IMR-90 (cell line): ENCODE results near the gene CLEC2D. TPM values are rescaled to one million over a fixed set of nuclear protein-coding genes. Genes with fewer than 3 reads are reported as not detected.
A peak's percentile ranks its signal among the peaks of the same experiment; 100 is the strongest.

Experiments used
- ATAC-seq: fragments of 200-7000 bp; cut with Tn5 transposase; 2 replicates; pipeline ENCODE4 v1.9.1; 2020; ENCODE audit warnings: low read depth, mild to moderate bottlenecking, moderate library complexity
- BruUV-seq: library from RNA; stranded (reverse); fragments of 400-500 nt; replicated peaks from 2 replicates; lab custom pipeline; 2021; lab: Mats Ljungman, UMichigan
- CTCF ChIA-PET: fragments of 300-600 bp; formaldehyde crosslinking; extraction: SDS; loops from one replicate; lab custom pipeline; 2021; ENCODE audit warnings: antibody characterized with exemption; lab: Yijun Ruan, JAX
- POLR2A ChIA-PET: fragments of 300-600 bp; sonication (Branson Sonifier 250); formaldehyde crosslinking; loops from one replicate; lab custom pipeline; 2022; ENCODE audit warnings: antibody characterized with exemption; ENCODE audit not compliant: unreplicated experiment; lab: Charles Lee
- DNase-seq: peaks from one replicate; pipeline ENCODE4 v3.0.0; 2013
- H2AFZ ChIP-seq: replicated peaks from 2 replicates; pipeline ENCODE3; 2013; ENCODE audit warnings: low read length, mild to moderate bottlenecking; ENCODE audit not compliant: poor library complexity
- H2AK5ac ChIP-seq: 2 replicates; pipeline ENCODE4 v1.6.1; 2013; ENCODE audit warnings: low read depth, low read length, inconsistent platforms
- H2AK9ac ChIP-seq: replicated peaks from 2 replicates; pipeline ENCODE3; 2013; ENCODE audit warnings: mild to moderate bottlenecking, low read depth, low read length, moderate library complexity; ENCODE audit not compliant: poor library complexity
- H2BK120ac ChIP-seq: 2 replicates; pipeline ENCODE4 v1.6.1; 2013; ENCODE audit warnings: low read depth, low read length, inconsistent platforms
- H2BK15ac ChIP-seq: 3 replicates; pipeline ENCODE4 v1.6.1; 2013; ENCODE audit warnings: low read depth, low read length, inconsistent platforms
- H2BK20ac ChIP-seq: 2 replicates; pipeline ENCODE4 v1.6.1; 2013; ENCODE audit warnings: low read depth, mild to moderate bottlenecking, inconsistent platforms, low read length, moderate library complexity
- H2BK5ac ChIP-seq: 2 replicates; pipeline ENCODE4 v1.6.1; 2013; ENCODE audit warnings: mild to moderate bottlenecking, low read depth, low read length, inconsistent platforms; ENCODE audit not compliant: poor library complexity, severe bottlenecking
- H3K14ac ChIP-seq: replicated peaks from 2 replicates; pipeline ENCODE4 v1.6.1; 2013; ENCODE audit warnings: low read depth, low read length, inconsistent platforms
- H3K18ac ChIP-seq: 2 replicates; pipeline ENCODE4 v1.6.1; 2013; ENCODE audit warnings: low read depth, low read length, control low read depth
- H3K23ac ChIP-seq: 2 replicates; pipeline ENCODE4 v1.6.1; 2013; ENCODE audit warnings: low read depth, low read length, inconsistent platforms
- H3K27ac ChIP-seq: 2 replicates; pipeline ENCODE4 v1.5.1; 2013; ENCODE audit warnings: mild to moderate bottlenecking, control low read depth, low read length; ENCODE audit not compliant: insufficient read depth
- H3K27me3 ChIP-seq: 2 replicates; pipeline ENCODE4 v1.6.1; 2013; ENCODE audit warnings: low read length; ENCODE audit not compliant: control insufficient read depth, insufficient read depth
- H3K36me3 ChIP-seq: 2 replicates; pipeline ENCODE4 v1.6.1; 2013; ENCODE audit warnings: low read length, mixed read lengths; ENCODE audit not compliant: control insufficient read depth, insufficient read depth
- H3K4ac ChIP-seq: 2 replicates; pipeline ENCODE4 v1.6.1; 2013; ENCODE audit warnings: low read depth, low read length, inconsistent platforms
- H3K4me1 ChIP-seq: 2 replicates; pipeline ENCODE4 v1.6.1; 2013; ENCODE audit warnings: low read length, mixed read lengths; ENCODE audit not compliant: control insufficient read depth, insufficient read depth
- H3K4me2 ChIP-seq: 2 replicates; pipeline ENCODE4 v1.6.1; 2013; ENCODE audit warnings: low read depth, mild to moderate bottlenecking, control low read depth, low read length, moderate library complexity
- H3K4me3 ChIP-seq: 2 replicates; pipeline ENCODE4 v1.5.1; 2013; ENCODE audit warnings: low read depth, mild to moderate bottlenecking, control low read depth, low read length, moderate library complexity; ENCODE audit not compliant: insufficient read depth
- H3K56ac ChIP-seq: 2 replicates; pipeline ENCODE4 v1.6.1; 2013; ENCODE audit warnings: low read length, inconsistent platforms; ENCODE audit not compliant: insufficient read depth; ENCODE audit errors: extremely low read depth
- H3K79me1 ChIP-seq, 2 experiments: 2 replicates each; pipeline ENCODE4 v1.6.1; 2013; ENCODE audit warnings: low read length in 2 of 2, inconsistent platforms in 1 of 2, low read depth in 1 of 2
- H3K9ac ChIP-seq: 2 replicates; pipeline ENCODE4 v1.6.1; 2013; ENCODE audit warnings: low read depth, low read length, control low read depth
- H3K9me1 ChIP-seq: 2 replicates; pipeline ENCODE4 v1.6.1; 2013; ENCODE audit warnings: low read length, inconsistent platforms; ENCODE audit not compliant: insufficient read depth
- H3K9me3 ChIP-seq: 2 replicates; pipeline ENCODE4 v1.6.1; 2013; ENCODE audit warnings: low read length; ENCODE audit not compliant: control insufficient read depth, insufficient read depth
- H4K20me1 ChIP-seq: 2 replicates; pipeline ENCODE4 v1.6.1; 2013; ENCODE audit warnings: low read length, inconsistent platforms; ENCODE audit not compliant: insufficient read depth
- H4K5ac ChIP-seq: 2 replicates; pipeline ENCODE4 v1.6.1; 2013; ENCODE audit warnings: mild to moderate bottlenecking, low read depth, low read length, control low read depth
- H4K8ac ChIP-seq, 2 experiments: 2 replicates each; pipeline ENCODE4 v1.6.1; 2013; ENCODE audit warnings: low read depth in 2 of 2, low read length in 2 of 2, control low read depth in 1 of 2, inconsistent platforms in 1 of 2
- H4K91ac ChIP-seq: 2 replicates; pipeline ENCODE4 v1.6.1; 2013; ENCODE audit warnings: low read depth, low read length, inconsistent platforms; ENCODE audit not compliant: insufficient read depth
- BHLHE40 ChIP-seq: fragments of 150-350 bp; IDR thresholded peaks from 2 replicates; pipeline ENCODE4 v1.6.1; 2016; ENCODE audit warnings: mild to moderate bottlenecking, low read depth, low read length
- CEBPB ChIP-seq: IDR thresholded peaks from 2 replicates; pipeline ENCODE4 v1.6.1; 2012; ENCODE audit warnings: low read depth, low read length, improper control_type of control experiment
- CHD1 ChIP-seq: IDR thresholded peaks from 2 replicates; pipeline ENCODE4 v1.6.1; 2012; ENCODE audit warnings: low read depth, low read length, improper control_type of control experiment
- CTCF ChIP-seq: conservative IDR thresholded peaks from 2 replicates; pipeline ENCODE4 v1.5.1; 2012; ENCODE audit warnings: mild to moderate bottlenecking, low read depth, low read length, improper control_type of control experiment
- ELK1 ChIP-seq: fragments of 150-350 bp; IDR thresholded peaks from 2 replicates; pipeline ENCODE4 v1.6.1; 2016; ENCODE audit warnings: low read depth, mild to moderate bottlenecking, low read length, moderate library complexity, borderline replicate concordance
- FOS ChIP-seq: fragments of 150-350 bp; IDR thresholded peaks from 2 replicates; pipeline ENCODE4 v1.6.1; 2016; ENCODE audit warnings: low read depth, low read length
- MAFK ChIP-seq: IDR thresholded peaks from 2 replicates; pipeline ENCODE4 v1.6.1; 2012; ENCODE audit warnings: low read depth, low read length, improper control_type of control experiment
- MAZ ChIP-seq: IDR thresholded peaks from 2 replicates; pipeline ENCODE4 v1.6.1; 2012; ENCODE audit warnings: low read depth, mild to moderate bottlenecking, low read length, improper control_type of control experiment, moderate library complexity, borderline replicate concordance
- POLR2A ChIP-seq: IDR thresholded peaks from 2 replicates; pipeline ENCODE4 v1.6.1; 2012; ENCODE audit warnings: mild to moderate bottlenecking, low read depth, low read length
- RAD21 ChIP-seq: IDR thresholded peaks from 2 replicates; pipeline ENCODE4 v1.6.1; 2012; ENCODE audit warnings: low read length, improper control_type of control experiment
- RCOR1 ChIP-seq: IDR thresholded peaks from 2 replicates; pipeline ENCODE4 v1.6.1; 2012; ENCODE audit warnings: mild to moderate bottlenecking, low read length, improper control_type of control experiment; ENCODE audit not compliant: insufficient replicate concordance
- RFX5 ChIP-seq: IDR thresholded peaks from 2 replicates; pipeline ENCODE4 v1.8.0; 2012; ENCODE audit warnings: low read depth, mild to moderate bottlenecking, low read length, moderate library complexity
- SMC3 ChIP-seq: fragments of 150-350 bp; IDR thresholded peaks from 2 replicates; pipeline ENCODE4 v1.6.1; 2016; ENCODE audit warnings: low read depth, mild to moderate bottlenecking, antibody characterized with exemption, low read length, moderate library complexity
- USF2 ChIP-seq: fragments of 150-350 bp; IDR thresholded peaks from 2 replicates; pipeline ENCODE4 v1.6.1; 2017; ENCODE audit warnings: mild to moderate bottlenecking, antibody characterized with exemption, low read length, low read depth
- WGBS, 2 experiments: methylation state at CpG; one replicate each; pipeline versions ENCODE4 v1.1.5 to v1.1.7; 2013; ENCODE audit warnings: missing lambda C conversion rate in 2 of 2; ENCODE audit not compliant: insufficient read length in 1 of 2; ENCODE audit errors: extremely low coverage in 2 of 2; 5-methylcytosine and 5-hydroxymethylcytosine counted together
- dilution Hi-C: fragments of 300-500 bp; cut with HindIII; formaldehyde crosslinking; loops from one replicate; pipeline ENCODE4 v1.14.3; 2018; ENCODE audit warnings: low sequenced_read_pairs; ENCODE audit not compliant: unreplicated experiment
- in situ Hi-C: fragments of 300-500 bp; cut with MboI; formaldehyde crosslinking; loops from 3 replicates; pipeline ENCODE4 v1.14.3; 2019; ENCODE audit warnings: low sequenced_read_pairs, inconsistent platforms, mixed read lengths
- intact Hi-C: fragments of 100-400 bp; cut with micrococcal nuclease; formaldehyde crosslinking; loops from 2 replicates; pipeline ENCODE4 v1.10.0; 2022
- polyA plus RNA-seq, 3 experiments: library from polyadenylated mRNA; depleted of rRNA; stranded (reverse); fragments of >200 nt; gene quantifications; 2 replicates each; pipeline ENCODE4 v1.2.3, GENCODE V29; 2012; ENCODE audit warnings: low replicate concordance in 1 of 3
- total RNA-seq: library from RNA; depleted of rRNA; stranded (reverse); fragments of >200 nt; gene quantifications from 2 replicates; pipeline ENCODE4 v1.2.3, GENCODE V29; 2012

The CLEC2D gene
- total and polyA plus RNA-seq, 2 of the 4 experiments (the other 2 are of a cell fraction): 0.72 to 1.2 TPM

DNA sequence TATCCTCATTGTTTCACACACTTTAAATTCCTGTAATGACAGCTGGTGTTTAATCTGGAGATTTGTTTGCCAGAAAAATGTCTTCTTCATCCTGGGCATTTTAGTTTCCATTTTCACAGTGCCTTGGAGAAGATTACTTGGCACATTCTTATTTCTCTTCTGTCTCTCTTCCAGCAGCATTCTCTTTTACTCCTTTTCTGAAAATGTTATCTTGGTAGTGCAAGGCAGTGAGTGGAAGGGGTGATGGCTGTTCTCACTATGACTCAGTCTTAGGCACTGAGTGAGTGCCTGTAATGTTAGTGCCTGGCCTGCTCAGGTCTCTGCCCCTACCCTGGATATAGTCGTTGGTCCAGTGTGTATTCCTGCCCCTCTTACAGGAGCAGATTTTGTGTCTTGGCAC lies 50.3 kb downstream of the CLEC2D start:
- H3K79me1 ChIP-seq: no peaks in the 10 kb centered on the region
- no peak overlapping the region for H2BK120ac ChIP-seq
- H2BK5ac ChIP-seq: no peak overlapping the region
- 0 out of 3 replicates have a peak overlapping the region, but pooled peaks have one; percentile 37 for H2BK15ac ChIP-seq
- ATAC-seq (no peak), DNase-seq (no peak)
- no peaks in the 10 kb centered on the region; the same call in 1 of the 2 replicates for H3K27me3 ChIP-seq
- in situ Hi-C loops: loop anchor here (25.0 kb wide), 1 partner anchor 382 kb away; no protein-coding TSS in a partner anchor
- no peak overlapping the region for H3K23ac ChIP-seq
- no peak overlapping the region for H3K4ac ChIP-seq
- no peak for TF ChIP-seq RAD21
- TF ChIP-seq POLR2A: no peak
- no peak for TF ChIP-seq MAFK
- TF ChIP-seq FOS: no peak
- no peak for TF ChIP-seq BHLHE40
- TF ChIP-seq SMC3: no peak
- no peak for TF ChIP-seq RFX5
- TF ChIP-seq RCOR1: no peak
- no peak for TF ChIP-seq ELK1
- no peak for TF ChIP-seq CTCF
- TF ChIP-seq CHD1: no peak
- no peak for TF ChIP-seq CEBPB
- no peak for TF ChIP-seq USF2
- TF ChIP-seq MAZ: no peak
- no peak overlapping the region for H2BK20ac ChIP-seq
- no peaks in the 10 kb centered on the region for H3K36me3 ChIP-seq
- no peak overlapping the region for H4K91ac ChIP-seq
- no TSS peak for BruUV-seq
- no peak overlapping the region for H2AFZ ChIP-seq
- POLR2A ChIA-PET: no interaction called here
- WGBS, 2 experiments: no CpG with 5 or more reads among the region's 1 CpG
- CTCF ChIA-PET: no interaction called here
- no peak overlapping the region for H3K4me3 ChIP-seq
- H3K4me1 ChIP-seq: peaks cover 2% of the 10 kb centered on the region; the same call in 1 of the 2 replicates
- H3K27ac ChIP-seq: no peak overlapping the region
- no peak overlapping the region for H3K14ac ChIP-seq
- dilution Hi-C loops: no loop called here
- no peak overlapping the region for H4K8ac ChIP-seq
- no peak overlapping the region for H3K4me2 ChIP-seq
- H3K56ac ChIP-seq: no peak overlapping the region
- no peak overlapping the region for H4K5ac ChIP-seq
- no peak overlapping the region for H3K18ac ChIP-seq
- no peaks in the 10 kb centered on the region for H3K9me1 ChIP-seq
- no peak overlapping the region for H3K9ac ChIP-seq
- no peak overlapping the region for H2AK9ac ChIP-seq
- no peak overlapping the region for H2AK5ac ChIP-seq
- no peaks in the 10 kb centered on the region for H4K20me1 ChIP-seq
- intact Hi-C loops: no loop called here
- H3K9me3 ChIP-seq: no peaks in the 10 kb centered on the region
